ENCODE measurements around the gene SESN2. TPM values are rescaled to one million over a fixed set of nuclear protein-coding genes. Genes with fewer than 3 reads are reported as not detected.

The SESN2 gene
- total and polyA plus RNA-seq, 10 of the 15 experiments (the other 5 are each of a cell fraction or from before 2014, with no cell fraction given) = 1.5 to 40.9 (median 17.8) TPM

DNA sequence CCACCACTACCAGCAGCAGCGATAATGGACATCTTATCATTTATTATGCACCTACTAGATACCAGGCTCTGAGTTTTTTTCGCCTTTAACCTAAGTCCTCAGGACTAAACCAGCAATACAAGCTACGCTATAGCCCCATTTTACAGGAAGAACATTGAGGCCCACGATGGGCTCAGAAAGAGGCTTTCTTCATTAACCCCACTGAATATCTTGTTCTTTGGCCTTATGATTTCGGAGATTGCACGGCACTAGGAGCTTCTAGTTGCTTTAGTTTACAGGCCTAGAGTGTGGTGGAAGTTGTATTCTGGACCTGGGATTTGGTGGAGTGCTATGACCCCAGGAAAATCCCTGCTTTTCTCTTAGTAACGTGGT, 1.5 kb downstream of the SESN2 start:
- peak overlapping the region; percentile 75 for H3K4me2 ChIP-seq (ENCODE audit: control insufficient read depth, insufficient read depth)
- H2AFZ ChIP-seq (ENCODE audit: control insufficient read depth, low read depth, low read length) = no peak overlapping the region
- H3K4me1 ChIP-seq (ENCODE audit: control insufficient read depth, insufficient read depth, low read length) = peaks cover 5% of the 10 kb centered on the region
- peak overlapping the region; percentile 40; the same call in 1 of the 2 replicates for H3K9ac ChIP-seq (ENCODE audit: control insufficient read depth, insufficient read depth, low read length)
- peaks cover 33% of the 10 kb centered on the region for H3K79me2 ChIP-seq (ENCODE audit: control insufficient read depth, insufficient read depth, low read length)
- intact Hi-C loops (cut with micrococcal nuclease; ENCODE audit: unreplicated experiment) (no loop called here), in situ Hi-C loops (cut with MboI) (no loop called here)
- H3K9me3 ChIP-seq (replicated peaks; ENCODE audit: control insufficient read depth, insufficient read depth, low read length) = no peaks in the 10 kb centered on the region
- DNase-seq (ENCODE audit: low read depth, low spot score) = no peak
- ChIA-PET CTCF (interaction anchor here (2.7 kb wide), 1 partner anchor 12 kb away, joined by 21 read pairs; no protein-coding TSS in a partner anchor), RAD21 (ENCODE audit: unreplicated experiment) (interaction anchor here (4.4 kb wide), 1 partner anchor 12 kb away, joined by 28 read pairs; no protein-coding TSS in a partner anchor), SMC1A (ENCODE audit: uncharacterized antibody, unreplicated experiment) (interaction anchor here (1.2 to 1.6 kb wide), 2 partner anchors 12 to 99 kb away, joined by 4 to 6 read pairs; no protein-coding TSS in a partner anchor), POLR2A (interaction anchor here (0.6 to 6.5 kb wide), 2 partner anchors 12 to 26 kb away, joined by 5 to 51 read pairs; no protein-coding TSS in a partner anchor)
- H4K20me1 ChIP-seq (ENCODE audit: control insufficient read depth, insufficient read depth) = 0 out of 2 replicates have a peak, but pooled peaks cover 4% of the 10 kb centered on the region
- no peak for FAIRE-seq
- 79% methylated on average over 7 of the region's 7 CpGs for WGBS (ENCODE audit: insufficient coverage, insufficient replicate concordance, low lambda C conversion rate, missing lambda C conversion rate)
- TF ChIP-seq NR2F1 (conservative IDR thresholded peaks at IDR 0.05) (no peak), TCF3 (IDR thresholded peaks at IDR 0.05; ENCODE audit: borderline replicate concordance, insufficient read depth, low read depth, low read length) (no peak), STAT3 (IDR thresholded peaks at IDR 0.05; ENCODE audit: low read depth, low read length) (no peak), SMAD1 (IDR thresholded peaks at IDR 0.05; ENCODE audit: low read depth, partially characterized antibody) (no peak), POLR2AphosphoS5 (IDR thresholded peaks at IDR 0.05; ENCODE audit: low read length) (no peak), NR2C2 (IDR thresholded peaks at IDR 0.05; ENCODE audit: borderline replicate concordance, control insufficient read depth, insufficient read length, low read depth) (no peak), IKZF1 (conservative IDR thresholded peaks at IDR 0.05) (no peak), SP1 (IDR thresholded peaks at IDR 0.05; ENCODE audit: low read depth, low read length) (no peak), POLR2A (IDR thresholded peaks at IDR 0.05; ENCODE audit: low read depth, low read length) (no peak), CBX3 (IDR thresholded peaks at IDR 0.05; ENCODE audit: borderline replicate concordance, low read depth) (no peak)
- TF ChIP-seq, protein P1, sequence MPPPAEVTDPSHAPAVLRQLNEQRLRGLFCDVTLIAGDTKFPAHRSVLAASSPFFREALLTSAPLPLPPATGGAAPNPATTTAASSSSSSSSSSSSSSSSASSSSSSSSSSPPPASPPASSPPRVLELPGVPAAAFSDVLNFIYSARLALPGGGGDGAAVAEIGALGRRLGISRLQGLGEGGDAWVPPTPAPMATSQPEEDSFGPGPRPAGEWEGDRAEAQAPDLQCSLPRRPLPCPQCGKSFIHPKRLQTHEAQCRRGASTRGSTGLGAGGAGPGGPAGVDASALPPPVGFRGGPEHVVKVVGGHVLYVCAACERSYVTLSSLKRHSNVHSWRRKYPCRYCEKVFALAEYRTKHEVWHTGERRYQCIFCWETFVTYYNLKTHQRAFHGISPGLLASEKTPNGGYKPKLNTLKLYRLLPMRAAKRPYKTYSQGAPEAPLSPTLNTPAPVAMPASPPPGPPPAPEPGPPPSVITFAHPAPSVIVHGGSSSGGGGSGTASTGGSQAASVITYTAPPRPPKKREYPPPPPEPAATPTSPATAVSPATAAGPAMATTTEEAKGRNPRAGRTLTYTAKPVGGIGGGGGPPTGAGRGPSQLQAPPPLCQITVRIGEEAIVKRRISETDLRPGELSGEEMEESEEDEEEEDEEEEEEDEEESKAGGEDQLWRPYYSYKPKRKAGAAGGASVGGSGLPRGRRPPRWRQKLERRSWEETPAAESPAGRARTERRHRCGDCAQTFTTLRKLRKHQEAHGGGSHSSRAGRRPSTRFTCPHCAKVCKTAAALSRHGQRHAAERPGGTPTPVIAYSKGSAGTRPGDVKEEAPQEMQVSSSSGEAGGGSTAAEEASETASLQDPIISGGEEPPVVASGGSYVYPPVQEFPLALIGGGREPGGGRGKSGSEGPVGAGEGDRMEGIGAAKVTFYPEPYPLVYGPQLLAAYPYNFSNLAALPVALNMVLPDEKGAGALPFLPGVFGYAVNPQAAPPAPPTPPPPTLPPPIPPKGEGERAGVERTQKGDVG (CRISPR knock-in tag; IDR thresholded peaks at IDR 0.05) = no peak
- TF ChIP-seq, protein P2, sequence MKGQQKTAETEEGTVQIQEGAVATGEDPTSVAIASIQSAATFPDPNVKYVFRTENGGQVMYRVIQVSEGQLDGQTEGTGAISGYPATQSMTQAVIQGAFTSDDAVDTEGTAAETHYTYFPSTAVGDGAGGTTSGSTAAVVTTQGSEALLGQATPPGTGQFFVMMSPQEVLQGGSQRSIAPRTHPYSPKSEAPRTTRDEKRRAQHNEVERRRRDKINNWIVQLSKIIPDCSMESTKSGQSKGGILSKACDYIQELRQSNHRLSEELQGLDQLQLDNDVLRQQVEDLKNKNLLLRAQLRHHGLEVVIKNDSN (IDR thresholded peaks at IDR 0.05; ENCODE audit: borderline replicate concordance, extremely low read length, insufficient read depth, low read depth, low read length) = no peak
- TF ChIP-seq, protein P3, sequence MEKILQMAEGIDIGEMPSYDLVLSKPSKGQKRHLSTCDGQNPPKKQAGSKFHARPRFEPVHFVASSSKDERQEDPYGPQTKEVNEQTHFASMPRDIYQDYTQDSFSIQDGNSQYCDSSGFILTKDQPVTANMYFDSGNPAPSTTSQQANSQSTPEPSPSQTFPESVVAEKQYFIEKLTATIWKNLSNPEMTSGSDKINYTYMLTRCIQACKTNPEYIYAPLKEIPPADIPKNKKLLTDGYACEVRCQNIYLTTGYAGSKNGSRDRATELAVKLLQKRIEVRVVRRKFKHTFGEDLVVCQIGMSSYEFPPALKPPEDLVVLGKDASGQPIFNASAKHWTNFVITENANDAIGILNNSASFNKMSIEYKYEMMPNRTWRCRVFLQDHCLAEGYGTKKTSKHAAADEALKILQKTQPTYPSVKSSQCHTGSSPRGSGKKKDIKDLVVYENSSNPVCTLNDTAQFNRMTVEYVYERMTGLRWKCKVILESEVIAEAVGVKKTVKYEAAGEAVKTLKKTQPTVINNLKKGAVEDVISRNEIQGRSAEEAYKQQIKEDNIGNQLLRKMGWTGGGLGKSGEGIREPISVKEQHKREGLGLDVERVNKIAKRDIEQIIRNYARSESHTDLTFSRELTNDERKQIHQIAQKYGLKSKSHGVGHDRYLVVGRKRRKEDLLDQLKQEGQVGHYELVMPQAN (conservative IDR thresholded peaks at IDR 0.05) = no peak
- TF ChIP-seq, protein P4, sequence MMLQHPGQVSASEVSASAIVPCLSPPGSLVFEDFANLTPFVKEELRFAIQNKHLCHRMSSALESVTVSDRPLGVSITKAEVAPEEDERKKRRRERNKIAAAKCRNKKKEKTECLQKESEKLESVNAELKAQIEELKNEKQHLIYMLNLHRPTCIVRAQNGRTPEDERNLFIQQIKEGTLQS (IDR thresholded peaks at IDR 0.05; ENCODE audit: borderline replicate concordance, extremely low read depth, low read depth, low read length) = no peak
- H3K4me3 ChIP-seq = peak overlapping the region; percentile 97
- no peaks in the 10 kb centered on the region for H3K27me3 ChIP-seq (replicated peaks in 1 of 2; ENCODE audit: control insufficient read depth in 2 of 2, insufficient read depth in 2 of 2, low read length in 1 of 2)
- no peak for ATAC-seq
- no peak overlapping the region for H3K27ac ChIP-seq (ENCODE audit: control insufficient read depth, insufficient read depth)
- BruUV-seq (replicated peaks) = no TSS peak
- no peaks in the 10 kb centered on the region for H3K36me3 ChIP-seq (ENCODE audit: control insufficient read depth in 2 of 2, insufficient read depth in 2 of 2, low read length in 1 of 2)

All from GM12878 (cell line).